Gastroesophageal sphincter (tissue), 4 donors: ENCODE data around the gene LAD1. TPM values are rescaled to one million over a fixed set of nuclear protein-coding genes. Genes with fewer than 3 reads are reported as not detected.

ENCODE experiments used
- ATAC-seq: fragments of 150-250 bp; one replicate; pipeline ENCODE4 v1.9.1; 2016; ENCODE audit warnings: mild to moderate bottlenecking, moderate library complexity
- H3K27ac ChIP-seq, 4 donors: fragments of 200-600 bp; sonication (generic) in 3 of 4; 1 replicate in 3 of 4; 2 replicates in 1 of 4; pipeline ENCODE4 v1.5.1; 2016 to 2019
- H3K27me3 ChIP-seq: fragments of 200-600 bp; sonication (generic); one replicate; pipeline ENCODE4 v1.5.1; 2019
- H3K36me3 ChIP-seq, 2 donors: fragments of 200-600 bp; sonication (generic); one replicate each; pipeline ENCODE4 v1.5.1; 2019; ENCODE audit warnings: control low read depth in 1 of 2
- H3K4me1 ChIP-seq, 3 donors: fragments of 200-600 bp; sonication (generic); 1 replicate in 2 of 3; 2 replicates in 1 of 3; pipeline ENCODE4 v1.5.1; 2016 to 2019; ENCODE audit warnings: control low read depth in 2 of 3
- H3K4me3 ChIP-seq, 2 donors: fragments of 200-600 bp; sonication (generic); one replicate each; pipeline ENCODE4 v1.5.1; 2019; ENCODE audit warnings: mild to moderate bottlenecking in 1 of 2, moderate library complexity in 1 of 2
- H3K9me3 ChIP-seq, 3 donors: fragments of 200-600 bp; sonication (generic); one replicate each; pipeline ENCODE4 v1.5.1; 2017 to 2019; ENCODE audit warnings: control low read depth in 2 of 3
- CTCF ChIP-seq, 4 experiments: fragments of 200-600 bp in 2 of 4; fragments of 450-650 bp in 2 of 4; sonication (generic) in 1 of 4; IDR thresholded peaks; one replicate each; pipeline ENCODE4 v1.5.1; 2017 to 2019; ENCODE audit warnings: antibody characterized with exemption in 4 of 4, mild to moderate bottlenecking in 2 of 4, moderate library complexity in 2 of 4
- EP300 ChIP-seq: sonication (generic); formaldehyde crosslinking; IDR thresholded peaks from one replicate; pipeline ENCODE4 v1.6.1; 2017; ENCODE audit warnings: antibody characterized with exemption, mild to moderate bottlenecking
- POLR2A ChIP-seq, 2 donors: fragments of 450-650 bp; IDR thresholded peaks; one replicate each; pipeline ENCODE4 v1.6.1; 2017; ENCODE audit warnings: antibody characterized with exemption in 2 of 2, mild to moderate bottlenecking in 2 of 2, moderate library complexity in 1 of 2
- POLR2AphosphoS5 ChIP-seq: sonication (generic); formaldehyde crosslinking; IDR thresholded peaks from one replicate; pipeline ENCODE4 v1.6.1; 2017; ENCODE audit warnings: antibody characterized with exemption
- WGBS, 2 donors: methylation state at CpG; one replicate each; pipeline ENCODE4 v1.1.5; 2018; ENCODE audit warnings: low coverage in 1 of 2; 5-methylcytosine and 5-hydroxymethylcytosine counted together
- total RNA-seq, 4 donors: library from RNA; depleted of rRNA; stranded (reverse); fragments of >200 nt; gene quantifications; one replicate each; pipeline ENCODE4 v1.1.0, GENCODE V29; 2016

The LAD1 gene
- total RNA-seq, 4 donors from 2014 or later = 1.2 to 24.1 (median 1.9) TPM

GRCh38 chr1:201350884-201351283 is 48.2 kb downstream of the LAD1 start:
- H3K27ac ChIP-seq = no peak overlapping the region
- no peaks in the 10 kb centered on the region for H3K4me1 ChIP-seq
- ATAC-seq = no peak
- no peaks in the 10 kb centered on the region for H3K9me3 ChIP-seq
- TF ChIP-seq EP300 (no peak), POLR2AphosphoS5 (no peak), CTCF (IDR thresholded peaks at IDR 0.05) (no peak), POLR2A (IDR thresholded peaks at IDR 0.05) (no peak)
- H3K36me3 ChIP-seq = no peaks in the 10 kb centered on the region
- no peak overlapping the region for H3K4me3 ChIP-seq
- WGBS, 2 donors = 76 to 90% methylated on average over 2 to 7 of the region's 7 CpGs
- peaks cover 41% of the 10 kb centered on the region for H3K27me3 ChIP-seq

- WGBS, 2 donors = 68 to 71% methylated on average over 2 of the region's 2 CpGs
- Histone ChIP-seq H3K36me3 (no peaks in the 10 kb centered on the region), H3K4me1 (no peaks in the 10 kb centered on the region), H3K9me3 (no peaks in the 10 kb centered on the region), H3K4me3 (no peak overlapping the region), H3K27me3 (peaks cover 41% of the 10 kb centered on the region), H3K27ac (no peak overlapping the region)
- ATAC-seq = no peak
- TF ChIP-seq POLR2A (IDR thresholded peaks at IDR 0.05) (no peak), POLR2AphosphoS5 (no peak), EP300 (no peak), CTCF (IDR thresholded peaks at IDR 0.05) (no peak)
Measured at GRCh38 chr1:201350361-201350725, 48.8 kb downstream of the LAD1 start.

GRCh38 chr1:201349092-201349491 is 50.0 kb downstream of the LAD1 start:
- TF ChIP-seq EP300 (no peak), CTCF (IDR thresholded peaks at IDR 0.05) (no peak), POLR2A (IDR thresholded peaks at IDR 0.05) (no peak), POLR2AphosphoS5 (no peak)
- WGBS, 2 donors = 80% methylated on average over 2 to 3 of the region's 4 CpGs

GRCh38 chr1:201348211-201348566 is 50.9 kb downstream of the LAD1 start:
- no peak for TF ChIP-seq POLR2A (IDR thresholded peaks at IDR 0.05)
- peak in 1 of 4 experiments; percentile 46 for TF ChIP-seq CTCF (IDR thresholded peaks at IDR 0.05)
- Histone ChIP-seq H3K4me3 (no peak overlapping the region), H3K27ac (no peak overlapping the region), H3K36me3 (no peaks in the 10 kb centered on the region), H3K4me1 (no peaks in the 10 kb centered on the region), H3K27me3 (peaks cover 25% of the 10 kb centered on the region), H3K9me3 (no peaks in the 10 kb centered on the region)
- 40 to 60% methylated on average over 1 of the region's 6 CpGs for WGBS, 2 donors
- no peak for ATAC-seq

More at GRCh38 chr1:201349092-201349491, 50.0 kb downstream of the LAD1 start:
- H3K4me1 ChIP-seq = no peaks in the 10 kb centered on the region
- H3K9me3 ChIP-seq = no peaks in the 10 kb centered on the region
- ATAC-seq = no peak
- H3K27me3 ChIP-seq = peaks cover 30% of the 10 kb centered on the region
- H3K27ac ChIP-seq = no peak overlapping the region
- H3K4me3 ChIP-seq = no peak overlapping the region
- H3K36me3 ChIP-seq = no peaks in the 10 kb centered on the region

GRCh38 chr1:201347498-201348210 is 51.5 kb downstream of the LAD1 start:
- H3K9me3 ChIP-seq = peaks cover 0 to under 1% (median 0%) of the 10 kb centered on the region in 3 donors
- WGBS, 2 donors = 25 to 70% methylated on average over 2 to 6 of the region's 7 CpGs
- no peak for TF ChIP-seq POLR2A (IDR thresholded peaks at IDR 0.05)
- TF ChIP-seq CTCF (IDR thresholded peaks at IDR 0.05) = no peak
- ATAC-seq = no peak
- H3K27ac ChIP-seq = no peak overlapping the region
- H3K4me1 ChIP-seq = no peaks in the 10 kb centered on the region
- H3K4me3 ChIP-seq = no peak overlapping the region
- H3K27me3 ChIP-seq = peaks cover 28% of the 10 kb centered on the region
- no peaks in the 10 kb centered on the region for H3K36me3 ChIP-seq
